Stomach (tissue), 4 donors: ENCODE measurements around the gene PLPPR1.

Source experiments
- POLR2A ChIP-seq, 4 donors: fragments of 450-650 bp; IDR thresholded peaks; one replicate each; pipeline ENCODE4 v1.6.1; 2016; ENCODE audit warnings: antibody characterized with exemption in 4 of 4, control low read depth in 2 of 4, mild to moderate bottlenecking in 1 of 4, moderate library complexity in 1 of 4
- POLR2AphosphoS5 ChIP-seq, 3 donors: sonication (generic); formaldehyde crosslinking; IDR thresholded peaks; one replicate each; pipeline ENCODE4 v1.6.1; 2016; ENCODE audit warnings: antibody characterized with exemption in 3 of 3
- TF ChIP-seq, protein P1 (sequence below), 7 experiments: fragments of 450-650 bp in 4 of 7; fragments of 200-600 bp in 3 of 7; sonication (generic) in 3 of 7; IDR thresholded peaks; one replicate each; pipeline ENCODE4 v1.5.1; 2016 to 2019; ENCODE audit warnings: antibody characterized with exemption in 7 of 7, control low read depth in 2 of 7, mild to moderate bottlenecking in 1 of 7

DNA sequence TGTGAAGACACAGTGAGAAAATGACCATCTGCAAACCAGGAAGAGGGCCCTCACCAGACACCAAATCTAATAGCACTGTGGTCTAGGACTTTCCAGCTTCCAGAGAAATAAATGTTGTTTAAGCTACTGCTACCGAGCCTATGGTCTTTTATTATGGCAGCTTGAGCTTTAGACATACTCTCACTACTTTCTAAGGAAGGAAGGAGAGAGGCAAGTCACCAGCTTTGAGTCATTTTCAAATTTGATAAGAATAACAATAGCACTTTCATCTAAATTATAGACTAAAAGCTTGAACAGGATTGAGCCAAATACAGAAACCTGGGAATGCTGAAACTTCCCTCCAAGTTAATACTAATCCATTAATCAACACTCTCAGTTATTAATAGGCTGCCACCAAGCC lies 64.4 kb downstream of the PLPPR1 start:
- TF ChIP-seq, protein P1, sequence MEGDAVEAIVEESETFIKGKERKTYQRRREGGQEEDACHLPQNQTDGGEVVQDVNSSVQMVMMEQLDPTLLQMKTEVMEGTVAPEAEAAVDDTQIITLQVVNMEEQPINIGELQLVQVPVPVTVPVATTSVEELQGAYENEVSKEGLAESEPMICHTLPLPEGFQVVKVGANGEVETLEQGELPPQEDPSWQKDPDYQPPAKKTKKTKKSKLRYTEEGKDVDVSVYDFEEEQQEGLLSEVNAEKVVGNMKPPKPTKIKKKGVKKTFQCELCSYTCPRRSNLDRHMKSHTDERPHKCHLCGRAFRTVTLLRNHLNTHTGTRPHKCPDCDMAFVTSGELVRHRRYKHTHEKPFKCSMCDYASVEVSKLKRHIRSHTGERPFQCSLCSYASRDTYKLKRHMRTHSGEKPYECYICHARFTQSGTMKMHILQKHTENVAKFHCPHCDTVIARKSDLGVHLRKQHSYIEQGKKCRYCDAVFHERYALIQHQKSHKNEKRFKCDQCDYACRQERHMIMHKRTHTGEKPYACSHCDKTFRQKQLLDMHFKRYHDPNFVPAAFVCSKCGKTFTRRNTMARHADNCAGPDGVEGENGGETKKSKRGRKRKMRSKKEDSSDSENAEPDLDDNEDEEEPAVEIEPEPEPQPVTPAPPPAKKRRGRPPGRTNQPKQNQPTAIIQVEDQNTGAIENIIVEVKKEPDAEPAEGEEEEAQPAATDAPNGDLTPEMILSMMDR (IDR thresholded peaks at IDR 0.05), result no peak
- TF ChIP-seq POLR2A (IDR thresholded peaks at IDR 0.05) (no peak), POLR2AphosphoS5 (IDR thresholded peaks at IDR 0.05) (no peak)
